ENCODE data around the gene POP7. TPM values are rescaled to one million over a fixed set of nuclear protein-coding genes. Genes with fewer than 3 reads are reported as not detected.
"Not testable (repeated sequence)": the region's sequence is repeated elsewhere in the genome, so short reads cannot be mapped to it uniquely, and the experiment has no call there.

Gene POP7
- polyA plus RNA-seq, 4 donors, result 22.6 to 34.5 (median 25.0) TPM

DNA sequence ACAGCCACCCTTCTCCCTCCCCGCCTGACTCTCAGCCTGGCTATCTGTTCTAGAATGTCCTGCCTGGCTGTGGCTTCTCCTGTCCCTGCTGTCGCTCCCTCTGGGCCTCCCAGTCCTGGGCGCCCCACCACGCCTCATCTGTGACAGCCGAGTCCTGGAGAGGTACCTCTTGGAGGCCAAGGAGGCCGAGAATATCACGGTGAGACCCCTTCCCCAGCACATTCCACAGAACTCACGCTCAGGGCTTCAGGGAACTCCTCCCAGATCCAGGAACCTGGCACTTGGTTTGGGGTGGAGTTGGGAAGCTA, 15.5 kb downstream of the POP7 start:
- no peak for DNase-seq (ENCODE audit: low read depth in 4 of 4, low spot score in 3 of 4)

DNA sequence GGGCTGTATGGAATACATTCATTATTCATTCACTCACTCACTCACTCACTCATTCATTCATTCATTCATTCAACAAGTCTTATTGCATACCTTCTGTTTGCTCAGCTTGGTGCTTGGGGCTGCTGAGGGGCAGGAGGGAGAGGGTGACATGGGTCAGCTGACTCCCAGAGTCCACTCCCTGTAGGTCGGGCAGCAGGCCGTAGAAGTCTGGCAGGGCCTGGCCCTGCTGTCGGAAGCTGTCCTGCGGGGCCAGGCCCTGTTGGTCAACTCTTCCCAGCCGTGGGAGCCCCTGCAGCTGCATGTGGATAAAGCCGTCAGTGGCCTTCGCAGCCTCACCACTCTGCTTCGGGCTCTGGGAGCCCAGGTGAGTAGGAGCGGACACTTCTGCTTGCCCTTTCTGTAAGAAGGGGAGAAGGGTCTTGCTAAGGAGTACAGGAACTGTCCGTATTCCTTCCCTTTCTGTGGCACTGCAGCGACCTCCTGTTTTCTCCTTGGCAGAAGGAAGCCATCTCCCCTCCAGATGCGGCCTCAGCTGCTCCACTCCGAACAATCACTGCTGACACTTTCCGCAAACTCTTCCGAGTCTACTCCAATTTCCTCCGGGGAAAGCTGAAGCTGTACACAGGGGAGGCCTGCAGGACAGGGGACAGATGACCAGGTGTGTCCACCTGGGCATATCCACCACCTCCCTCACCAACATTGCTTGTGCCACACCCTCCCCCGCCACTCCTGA, 16.7 kb downstream of the POP7 start:
- DNase-seq (ENCODE audit: low read depth in 4 of 4, low spot score in 3 of 4), result no peak

GRCh38 chr7:100723732-100724275, 17.9 kb downstream of the POP7 start:
- DNase-seq (ENCODE audit: low read depth in 4 of 4, low spot score in 3 of 4), result no peak

- DNase-seq (ENCODE audit: low read depth in 4 of 4, low spot score in 3 of 4), result not testable (repeated sequence)
Measured at GRCh38 chr7:100724364-100724763, 18.4 kb downstream of the POP7 start.

DNA sequence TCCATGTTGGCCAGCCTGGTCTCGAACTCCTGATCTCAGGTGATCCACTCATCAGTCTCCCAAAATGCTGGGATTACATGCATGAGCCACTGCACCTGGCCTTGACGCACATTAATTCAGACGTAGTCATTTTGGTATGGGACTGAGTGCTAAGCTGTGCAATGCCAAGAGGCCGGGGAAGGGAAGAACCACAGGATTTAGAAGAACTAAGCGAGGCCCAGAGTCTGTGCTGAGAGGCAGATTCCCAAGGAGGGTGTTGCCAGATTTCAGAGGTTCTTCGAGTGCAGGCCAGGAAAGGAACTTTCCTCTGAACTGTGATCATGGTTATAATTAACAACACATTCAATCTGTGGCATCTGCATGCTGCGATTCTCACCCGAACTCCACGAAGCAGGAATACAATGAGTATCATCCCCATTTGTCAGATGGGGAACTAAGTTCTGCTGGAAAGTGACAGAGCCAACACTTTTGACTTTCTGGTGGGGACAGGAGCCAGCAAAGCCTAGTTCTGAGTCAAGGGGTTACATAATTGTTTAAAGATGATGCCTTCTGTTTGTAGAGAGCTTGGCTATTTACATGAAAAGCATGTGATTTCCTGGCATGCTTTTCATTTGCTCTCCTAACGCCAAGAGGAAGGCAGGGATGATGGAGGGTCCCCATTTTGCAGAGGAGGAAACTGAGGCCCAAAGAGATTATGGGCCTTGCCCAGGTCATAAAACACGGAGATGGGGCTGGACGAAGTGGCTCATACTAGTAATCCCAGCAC, 21.3 kb downstream of the POP7 start:
- DNase-seq (ENCODE audit: low read depth in 4 of 4, low spot score in 3 of 4), result no peak

DNA sequence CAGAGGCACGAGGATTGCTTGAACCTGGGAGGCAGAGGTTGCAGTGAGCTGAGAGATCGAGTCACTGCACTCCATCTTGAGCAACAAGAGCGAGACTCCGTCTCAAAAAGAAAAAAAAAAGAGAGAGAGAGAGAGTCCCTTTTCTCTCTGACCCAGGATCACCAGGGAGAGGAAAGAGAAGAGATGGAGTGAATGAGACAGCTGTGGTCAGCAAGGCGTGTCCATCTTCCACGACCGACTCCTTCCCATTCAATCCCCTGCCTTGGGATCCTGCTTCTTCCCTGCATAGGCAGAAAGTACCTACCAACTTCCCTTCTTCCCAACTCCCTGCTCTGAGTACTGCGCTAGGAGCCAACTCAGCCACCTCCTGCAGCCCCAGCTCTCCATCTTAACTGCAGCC, 22.3 kb downstream of the POP7 start:
- DNase-seq (ENCODE audit: low read depth in 4 of 4, low spot score in 3 of 4), result no peak

DNA sequence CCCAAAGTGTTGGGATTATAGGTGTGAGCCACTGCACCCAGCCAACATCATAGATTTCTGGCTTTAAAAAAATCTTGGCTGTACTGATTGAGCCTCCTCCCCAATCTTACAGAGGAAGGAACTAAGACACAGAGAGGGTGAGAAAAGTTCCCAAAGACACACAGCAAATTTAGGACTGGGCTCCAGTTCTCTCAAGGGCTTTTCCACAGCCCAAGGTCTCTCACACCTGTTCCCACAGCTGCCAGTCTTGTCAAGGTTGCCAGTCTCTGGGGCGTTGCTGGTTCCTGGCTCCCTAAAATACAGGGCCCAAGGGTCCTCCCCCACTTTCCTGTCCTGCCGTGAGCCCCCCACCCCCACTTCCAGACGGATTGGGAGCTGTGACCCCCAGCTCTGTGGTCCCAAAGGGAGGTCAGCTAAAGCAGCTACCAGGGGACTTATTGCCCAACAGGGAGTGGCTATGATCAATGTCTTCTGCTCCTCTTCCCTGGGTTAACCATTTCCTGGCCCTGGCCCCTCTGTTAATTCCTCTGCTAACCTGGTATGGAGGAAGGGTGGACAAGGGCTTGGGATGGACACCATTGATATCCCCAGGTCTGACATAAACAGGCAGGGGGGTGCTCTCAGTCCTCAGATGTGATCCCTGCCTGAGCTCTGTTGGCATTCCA, 24.3 kb downstream of the POP7 start:
- DNase-seq (ENCODE audit: low read depth in 4 of 4, low spot score in 3 of 4), result no peak

DNA sequence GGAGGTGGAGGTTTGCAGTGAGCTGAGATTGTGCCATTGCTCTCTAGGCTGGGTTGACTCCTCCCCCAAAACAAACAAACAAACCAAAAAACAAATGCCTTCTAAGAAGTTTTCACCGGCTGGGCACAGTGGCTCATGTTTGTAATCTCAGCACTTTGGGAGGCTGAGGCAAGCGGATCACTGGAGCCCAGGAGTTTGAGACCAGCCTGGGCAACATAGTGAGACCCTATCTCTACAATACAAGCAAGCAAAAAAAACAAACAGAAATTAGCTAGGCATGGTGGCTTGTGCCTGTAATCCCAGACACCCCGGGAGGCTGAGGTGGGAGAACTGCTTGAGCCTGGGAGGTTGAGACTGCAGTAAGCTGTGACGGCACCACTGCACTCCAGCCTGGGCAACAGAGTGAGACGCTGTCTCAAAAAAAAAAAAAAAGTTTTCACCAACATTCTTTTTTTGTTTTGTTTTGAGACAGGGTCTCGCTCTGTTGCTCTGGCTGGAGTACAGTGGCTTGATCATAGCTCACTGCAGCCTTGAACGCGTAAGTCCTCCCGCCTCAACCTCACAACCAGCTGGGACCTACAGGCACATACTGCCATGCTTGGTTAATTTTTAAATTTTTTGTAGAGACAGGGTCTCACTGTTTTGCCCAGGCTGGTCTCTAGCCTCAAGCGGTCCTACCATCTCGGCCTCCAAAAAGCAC, 26.2 kb downstream of the POP7 start:
- DNase-seq (ENCODE audit: low read depth in 4 of 4, low spot score in 3 of 4), result no peak

DNA sequence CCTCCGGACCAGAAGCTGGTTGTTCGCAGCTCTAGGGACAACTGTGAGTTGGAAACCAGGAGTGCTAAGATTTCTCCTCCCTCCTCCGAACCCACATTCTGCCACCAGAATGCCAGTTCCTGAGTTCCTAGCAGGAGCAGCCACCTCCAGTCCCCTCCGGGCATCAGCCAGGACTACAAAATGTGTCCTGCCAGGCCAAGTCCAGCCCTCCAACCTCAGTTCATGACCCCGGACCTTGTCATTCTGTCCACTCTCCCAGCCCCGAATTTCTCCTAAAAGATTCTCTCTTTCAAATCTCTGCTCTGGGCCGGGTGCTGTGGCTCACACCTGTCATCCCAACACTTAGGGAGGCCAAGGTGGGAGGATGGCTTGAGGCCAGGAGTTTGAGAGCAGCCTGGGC, 29.8 kb downstream of the POP7 start:
- DNase-seq (ENCODE audit: low read depth in 4 of 4, low spot score in 3 of 4), result no peak

GRCh38 chr7:100736671-100737070, 30.8 kb downstream of the POP7 start:
- DNase-seq (ENCODE audit: low read depth in 4 of 4, low spot score in 3 of 4), result no peak

- no peak for DNase-seq (ENCODE audit: low read depth in 4 of 4, low spot score in 3 of 4)
Measured at GRCh38 chr7:100739934-100740333, 34.0 kb downstream of the POP7 start.

DNA sequence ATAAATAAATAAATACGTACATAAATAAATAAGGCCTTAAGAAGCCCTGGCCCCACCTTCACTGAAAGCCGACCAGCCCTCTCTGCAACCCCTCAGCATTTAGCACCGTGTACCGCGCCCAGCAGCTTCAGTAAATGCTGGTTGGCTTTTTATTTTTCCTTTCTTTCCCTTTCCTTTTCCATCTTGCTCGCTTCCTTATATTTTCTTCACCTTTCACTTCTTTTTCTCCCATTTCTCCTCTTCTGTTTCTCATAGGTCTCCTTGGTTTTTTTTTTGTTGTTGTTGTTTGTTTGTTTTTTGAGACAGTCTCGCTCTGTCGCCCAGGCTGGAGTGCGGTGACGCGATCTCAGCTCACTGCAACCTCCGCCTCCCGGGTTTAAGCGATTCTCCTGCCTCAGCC, 38.7 kb downstream of the POP7 start:
- no peak for DNase-seq (ENCODE audit: low read depth in 4 of 4, low spot score in 3 of 4)

DNA sequence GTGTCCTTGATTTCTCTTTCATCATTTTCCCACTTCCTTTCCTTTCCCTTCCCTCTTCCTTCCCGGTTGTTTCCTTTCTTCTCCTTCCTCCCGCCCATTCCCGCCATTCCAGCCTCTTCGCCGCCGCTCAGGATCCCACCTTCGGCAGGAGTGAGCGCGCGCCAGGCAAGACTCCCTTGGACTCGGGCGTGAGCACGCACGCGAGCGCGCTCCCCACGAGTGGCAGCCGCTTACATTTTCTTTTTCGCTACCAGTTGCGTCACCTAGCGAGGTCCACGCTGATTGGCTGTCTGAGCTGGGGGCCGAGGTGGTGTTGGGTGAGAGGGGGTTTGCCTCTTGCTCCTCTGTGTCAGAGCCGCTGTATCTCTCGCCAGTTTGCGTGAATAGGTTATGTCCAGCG, 39.3 kb downstream of the POP7 start:
- peak in 2 of 4 donors; percentile 18 to 26 for DNase-seq (ENCODE audit: low read depth in 4 of 4, low spot score in 3 of 4)

- no peak for DNase-seq (ENCODE audit: low read depth in 4 of 4, low spot score in 3 of 4)
Measured at GRCh38 chr7:100752994-100753393, 47.1 kb downstream of the POP7 start.

DNA sequence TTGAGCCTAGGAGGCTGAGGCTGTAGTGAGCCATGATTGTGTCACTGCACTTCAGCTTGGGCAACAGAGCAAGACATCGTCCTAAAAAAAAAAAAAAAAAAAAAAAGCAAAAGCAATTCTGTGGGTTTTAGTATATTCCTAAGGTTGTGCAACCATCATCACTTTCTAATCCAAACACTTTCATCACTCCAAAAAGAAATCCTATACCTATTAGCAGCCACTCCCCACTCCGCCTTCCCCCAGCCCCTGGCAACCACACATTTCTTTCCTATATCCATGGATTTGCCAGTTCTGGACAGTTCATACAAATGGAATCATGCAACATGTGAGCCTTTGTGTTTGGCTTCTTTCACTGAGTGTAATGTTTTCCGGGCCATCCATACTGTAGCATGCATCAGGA, 47.8 kb downstream of the POP7 start:
- no peak for DNase-seq (ENCODE audit: low read depth in 4 of 4, low spot score in 3 of 4)

Other genes with a start within 250 kb of the POP7 start
- gene SPACDR, start 241.9 kb upstream of the POP7 start, polyA plus RNA-seq (ENCODE audit: insufficient read length in 4 of 4), result 1 to 10 TPM in 3 of 4 donors, under 1 TPM in 1; 0.94 to 1.5 (median 1.5) TPM
- gene TSC22D4, start 226.9 kb upstream of the POP7 start, polyA plus RNA-seq (ENCODE audit: insufficient read length in 4 of 4), result 10 to 100 TPM; 35.1 to 58.3 (median 39.1) TPM
- 1 to 10 TPM; 1.6 to 2.9 (median 2.0) TPM for gene NYAP1, start 222.2 kb upstream of the POP7 start, polyA plus RNA-seq (ENCODE audit: insufficient read length in 4 of 4)
- gene AGFG2, start 166.9 kb upstream of the POP7 start, polyA plus RNA-seq (ENCODE audit: insufficient read length in 4 of 4), result 10 to 100 TPM; 13.8 to 16.9 (median 14.4) TPM
- 1 to 10 TPM; 2.7 to 9.4 (median 4.2) TPM for gene SAP25, start 132.2 kb upstream of the POP7 start, polyA plus RNA-seq (ENCODE audit: insufficient read length in 4 of 4)
- gene LRCH4, start 120.0 kb upstream of the POP7 start, polyA plus RNA-seq (ENCODE audit: insufficient read length in 4 of 4), result 10 to 100 TPM; 34.4 to 49.1 (median 37.2) TPM
- gene FBXO24, start 119.8 kb upstream of the POP7 start, polyA plus RNA-seq (ENCODE audit: insufficient read length in 4 of 4), result 1 to 10 TPM; 1.0 to 2.2 (median 1.5) TPM
- gene PCOLCE, start 103.8 kb upstream of the POP7 start, polyA plus RNA-seq (ENCODE audit: insufficient read length in 4 of 4), result 100 to 1,000 TPM; 108 to 163 (median 121) TPM
- gene MOSPD3, start 93.6 kb upstream of the POP7 start, polyA plus RNA-seq (ENCODE audit: insufficient read length in 4 of 4), result 10 to 100 TPM; 26.5 to 35.2 (median 28.1) TPM
- gene TFR2, start 64.6 kb upstream of the POP7 start, polyA plus RNA-seq (ENCODE audit: insufficient read length in 4 of 4), result 1 to 10 TPM in 1 of 4 donors, under 1 TPM in 3; 0.82 to 1.4 (median 0.87) TPM
- gene ACTL6B, start 49.7 kb upstream of the POP7 start, polyA plus RNA-seq (ENCODE audit: insufficient read length in 4 of 4), result under 1 TPM in 1 of 4 donors, not detected in 3; 0.16 TPM
- 100 to 1,000 TPM; 204 to 237 (median 215) TPM for gene GNB2, start 32.4 kb upstream of the POP7 start, polyA plus RNA-seq (ENCODE audit: insufficient read length in 4 of 4)
- 10 to 100 TPM; 37.4 to 49.7 (median 39.9) TPM for gene GIGYF1, start 11.9 kb upstream of the POP7 start, polyA plus RNA-seq (ENCODE audit: insufficient read length in 4 of 4)
- under 1 TPM in 2 of 4 donors, not detected in 2; 0.08 to 0.16 TPM for gene EPO, start 14.3 kb downstream of the POP7 start, polyA plus RNA-seq (ENCODE audit: insufficient read length in 4 of 4)
- gene ZAN, start 27.5 kb downstream of the POP7 start, polyA plus RNA-seq (ENCODE audit: insufficient read length in 4 of 4), result under 1 TPM in 1 of 4 donors, not detected in 3; 0.04 TPM
- gene EPHB4, start 121.4 kb downstream of the POP7 start, polyA plus RNA-seq (ENCODE audit: insufficient read length in 4 of 4), result 10 to 100 TPM; 86.1 to 96.3 (median 89.4) TPM
- gene SLC12A9, start 146.6 kb downstream of the POP7 start, polyA plus RNA-seq (ENCODE audit: insufficient read length in 4 of 4), result 10 to 100 TPM; 19.5 to 28.5 (median 24.9) TPM
- 10 to 100 TPM; 66.1 to 91.5 (median 70.6) TPM for gene TRIP6, start 161.3 kb downstream of the POP7 start, polyA plus RNA-seq (ENCODE audit: insufficient read length in 4 of 4)
- 100 to 1,000 TPM; 152 to 174 (median 162) TPM for gene SRRT, start 169.0 kb downstream of the POP7 start, polyA plus RNA-seq (ENCODE audit: insufficient read length in 4 of 4)
- 1 to 10 TPM; 1.5 to 3.4 (median 1.9) TPM for gene UFSP1, start 183.6 kb downstream of the POP7 start, polyA plus RNA-seq (ENCODE audit: insufficient read length in 4 of 4)
- 1 to 10 TPM; 3.8 to 7.1 (median 4.7) TPM for gene ACHE, start 189.8 kb downstream of the POP7 start, polyA plus RNA-seq (ENCODE audit: insufficient read length in 4 of 4)
- gene MUC3A, start 243.4 kb downstream of the POP7 start, polyA plus RNA-seq (ENCODE audit: insufficient read length in 4 of 4), result under 1 TPM; 0.24 to 0.69 (median 0.53) TPM

Data from right renal pelvis (tissue), 4 donors.